Mammary epithelial cell (primary cell): ENCODE measurements around the gene EIF2D.
"Not testable (repeated sequence)": the region's sequence is repeated elsewhere in the genome, so short reads cannot be mapped to it uniquely, and the experiment has no call there.

ENCODE experiments used
- CTCF ChIP-seq, 2 donors: IDR thresholded peaks in 1 of 2; conservative IDR thresholded peaks in 1 of 2; 2 replicates each; pipeline ENCODE4 v1.5.1; 2011 to 2012; ENCODE audit warnings: inconsistent platforms in 2 of 2, low read length in 2 of 2, mild to moderate bottlenecking in 2 of 2, control low read depth in 1 of 2, low read depth in 1 of 2; ENCODE audit not compliant: insufficient read depth in 1 of 2; ENCODE audit errors: extremely low read depth in 1 of 2
- EZH2 ChIP-seq: IDR thresholded peaks from 2 replicates; pipeline ENCODE4 v1.6.1; 2012; ENCODE audit warnings: low read length, inconsistent platforms, borderline replicate concordance

DNA sequence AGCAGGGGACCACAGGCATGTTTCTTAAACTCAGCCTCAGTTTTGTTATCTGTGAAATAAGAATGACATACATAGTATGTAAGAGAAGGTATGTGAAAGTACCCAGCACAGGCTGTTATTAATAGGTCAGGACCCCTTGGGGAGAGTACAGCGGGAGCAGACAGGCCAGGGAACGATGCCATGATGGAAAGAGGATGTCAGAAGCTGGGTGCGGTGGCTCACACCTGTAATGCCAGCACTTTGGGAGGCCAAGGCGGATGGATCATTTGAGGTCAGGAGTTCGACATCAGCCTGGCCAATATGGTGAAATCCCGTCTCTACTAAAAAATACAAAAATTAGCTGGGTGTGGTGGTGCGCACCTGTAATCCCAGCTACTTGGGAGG is 31.2 kb downstream of the EIF2D start:
- TF ChIP-seq CTCF (conservative IDR thresholded peaks at IDR 0.05 in 1 of 2, IDR thresholded peaks at IDR 0.05 in 1 of 2; ENCODE audit: extremely low read depth in 1 of 2, insufficient read depth in 1 of 2, low read depth in 1 of 2, low read length in 2 of 2); EZH2: not testable (repeated sequence)
